Measurements from ENCODE around the gene SP140L.
"Not testable (repeated sequence)": the region's sequence is repeated elsewhere in the genome, so short reads cannot be mapped to it uniquely, and the experiment has no call there.

Gene SP140L

DNA sequence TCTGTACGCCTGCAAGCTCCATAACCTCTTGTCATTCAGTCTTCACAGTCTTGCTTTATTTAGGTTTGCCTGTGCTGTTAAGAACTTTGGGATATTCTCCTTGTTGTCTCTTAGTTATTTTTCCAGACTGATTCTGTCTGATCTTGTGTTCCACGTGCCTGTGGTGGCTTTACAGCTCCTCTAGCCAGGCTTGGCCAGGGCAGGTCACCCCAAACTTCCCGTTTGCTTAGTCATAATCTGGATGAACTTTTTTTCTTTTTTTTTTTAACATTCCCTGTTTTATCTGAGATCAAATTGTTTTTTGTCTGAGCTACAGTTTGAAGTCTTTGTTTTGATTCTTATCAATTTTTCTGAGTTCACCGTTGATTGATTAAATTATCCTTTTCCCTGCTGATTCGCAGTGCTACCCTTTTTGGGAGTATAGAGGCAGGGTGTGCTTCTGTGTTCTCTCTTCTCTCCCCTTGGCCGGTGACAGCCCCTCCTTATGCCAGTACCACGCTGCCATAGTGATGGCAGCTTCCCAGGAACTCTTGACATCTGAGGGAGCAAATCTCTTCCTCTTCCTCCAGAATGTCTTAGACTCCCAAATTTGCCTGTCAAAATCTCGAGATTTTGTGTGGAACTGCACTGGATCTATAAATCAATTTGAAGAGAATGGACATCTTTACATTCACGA, 91.5 kb downstream of the SP140L start:
- no peak for DNase-seq (ENCODE audit: low spot score)

DNA sequence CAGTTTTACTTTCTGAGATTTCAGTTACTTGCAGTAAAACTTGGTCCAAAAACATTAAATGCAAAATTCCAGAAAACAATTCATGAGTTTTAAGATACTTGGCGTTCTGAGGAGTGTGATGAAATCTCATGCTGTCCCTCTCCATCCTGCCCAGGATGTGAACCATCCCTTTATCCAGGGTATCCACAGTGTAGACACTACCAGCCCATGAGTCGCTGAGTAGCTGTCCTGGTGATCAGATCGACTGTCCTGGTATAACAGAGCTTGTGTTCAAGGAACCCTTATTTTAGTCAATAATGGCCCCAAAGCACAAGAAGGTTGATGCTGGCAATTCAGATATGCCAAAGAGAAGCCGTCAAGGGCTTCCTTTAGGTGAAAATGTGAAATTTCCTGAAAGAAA, 92.2 kb downstream of the SP140L start:
- DNase-seq (ENCODE audit: low spot score) = no peak

GRCh38 chr2:230422149-230422548, 95.2 kb downstream of the SP140L start:
- DNase-seq (ENCODE audit: low spot score) = no peak

DNA sequence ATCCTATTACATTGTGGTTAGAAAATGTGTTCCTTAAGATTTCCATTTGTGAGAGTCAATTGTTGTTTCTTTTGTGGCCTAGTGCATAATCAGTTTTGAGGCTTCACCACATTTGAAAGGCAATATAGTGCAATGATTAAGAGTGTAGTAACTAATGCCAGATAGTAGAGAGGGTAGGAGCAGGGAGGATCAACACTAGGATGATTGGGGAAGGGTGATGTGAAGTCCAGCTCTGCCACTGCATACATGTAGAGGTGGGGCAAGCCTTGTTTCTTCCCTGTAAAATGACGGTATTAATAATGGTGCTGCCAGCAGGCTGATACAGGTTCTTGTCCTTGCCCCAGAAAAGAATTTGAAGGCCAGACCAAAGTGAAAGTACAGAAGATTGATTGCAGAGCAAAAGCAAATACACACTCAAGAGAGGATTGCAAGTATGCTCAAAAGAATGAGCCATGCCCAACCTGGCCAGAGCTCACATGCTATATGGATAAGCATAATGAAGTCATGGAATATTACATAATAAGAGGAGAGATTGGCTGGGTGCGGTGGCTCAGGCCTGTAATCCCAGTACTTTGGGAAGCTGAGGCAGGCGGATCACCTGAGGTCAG, 97.0 kb downstream of the SP140L start:
- DNase-seq (ENCODE audit: low spot score) = no peak

DNA sequence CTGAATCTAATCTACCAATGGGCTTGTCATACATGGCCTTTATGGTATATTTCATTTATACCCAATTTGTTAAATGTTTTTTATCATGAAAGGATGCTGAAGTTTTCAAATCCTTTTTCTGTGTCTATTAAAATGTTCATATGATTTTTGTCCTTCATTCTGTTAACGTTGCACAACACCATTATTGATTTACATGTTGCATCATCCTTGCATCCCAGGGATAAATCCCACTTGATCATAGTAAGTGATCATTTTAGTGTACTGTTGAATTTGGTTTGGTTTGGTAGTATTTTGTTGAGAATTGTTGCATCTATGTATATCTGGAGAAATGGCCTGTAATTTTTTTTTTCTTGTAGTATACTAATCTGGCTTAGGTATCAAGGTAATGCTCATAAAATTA, 98.4 kb downstream of the SP140L start:
- no peak for DNase-seq (ENCODE audit: low spot score)

DNA sequence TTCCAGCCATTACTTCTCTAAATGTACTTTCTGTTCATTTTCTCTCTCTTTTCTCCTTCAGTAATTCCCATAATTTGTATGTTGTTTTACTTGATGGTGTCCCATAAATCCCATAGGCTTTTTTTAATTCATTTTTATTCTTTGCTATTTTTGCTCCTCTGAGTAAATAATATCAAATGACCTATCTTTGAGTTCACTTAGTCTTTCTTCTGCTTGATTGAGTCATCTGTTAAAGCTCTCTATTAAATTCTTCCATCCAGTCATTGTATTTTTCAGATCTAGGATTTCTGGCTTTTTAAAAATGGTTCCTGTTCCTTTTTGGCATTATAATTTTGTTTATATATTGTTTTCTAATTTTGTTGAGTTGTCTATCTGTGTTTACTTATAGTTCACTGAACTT, 102.5 kb downstream of the SP140L start:
- DNase-seq (ENCODE audit: low spot score) = no peak

DNA sequence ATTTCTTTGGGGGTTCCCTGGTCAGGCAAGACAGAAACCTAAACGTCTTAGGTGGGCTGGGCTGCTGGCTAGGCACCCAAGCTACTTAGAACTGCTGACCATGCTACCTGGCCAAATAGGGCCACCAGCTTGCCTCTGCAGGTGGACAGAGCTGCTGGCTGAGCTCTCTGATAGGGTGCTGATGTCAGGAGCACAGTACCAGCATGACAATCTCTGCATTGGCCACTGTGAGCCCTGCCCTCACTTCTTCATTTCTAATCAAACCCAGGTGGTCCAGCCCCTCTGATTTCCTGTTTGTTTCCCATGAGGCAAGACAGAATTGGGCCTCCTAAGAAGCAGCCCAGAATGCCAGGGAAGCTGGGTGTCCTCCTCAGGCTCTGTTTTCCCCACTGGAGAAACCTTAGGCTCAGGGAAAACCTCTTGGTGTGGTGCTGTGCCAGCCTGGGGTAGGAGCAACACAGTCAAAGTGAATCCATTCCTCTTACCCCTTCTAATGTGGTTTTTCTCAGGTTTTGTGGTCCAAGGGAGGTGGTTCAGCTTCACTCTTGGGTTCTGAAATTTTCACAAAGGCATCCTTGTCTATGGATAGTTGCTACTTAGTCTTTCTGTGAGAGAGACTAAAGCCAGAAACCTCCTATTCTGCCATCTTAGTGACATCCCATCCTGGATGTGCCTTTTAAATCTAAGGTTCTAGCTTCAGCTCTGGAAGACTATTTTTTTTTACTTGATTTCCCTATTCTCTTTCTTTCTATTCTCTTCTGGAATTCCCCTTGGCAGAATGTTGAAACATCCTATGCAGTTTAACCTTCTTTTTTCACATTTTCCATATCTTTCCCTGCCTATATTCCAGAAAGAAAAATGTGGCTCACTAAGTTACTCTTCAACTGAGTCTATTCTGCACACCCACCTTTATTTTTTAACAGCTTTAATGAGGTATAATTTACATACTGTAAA, 104.2 kb downstream of the SP140L start:
- no peak for DNase-seq (ENCODE audit: low spot score)

GRCh38 chr2:230434677-230435324, 107.8 kb downstream of the SP140L start:
- no peak for DNase-seq (ENCODE audit: low spot score)

GRCh38 chr2:230435431-230435830, 108.4 kb downstream of the SP140L start:
- no peak for DNase-seq (ENCODE audit: low spot score)

DNA sequence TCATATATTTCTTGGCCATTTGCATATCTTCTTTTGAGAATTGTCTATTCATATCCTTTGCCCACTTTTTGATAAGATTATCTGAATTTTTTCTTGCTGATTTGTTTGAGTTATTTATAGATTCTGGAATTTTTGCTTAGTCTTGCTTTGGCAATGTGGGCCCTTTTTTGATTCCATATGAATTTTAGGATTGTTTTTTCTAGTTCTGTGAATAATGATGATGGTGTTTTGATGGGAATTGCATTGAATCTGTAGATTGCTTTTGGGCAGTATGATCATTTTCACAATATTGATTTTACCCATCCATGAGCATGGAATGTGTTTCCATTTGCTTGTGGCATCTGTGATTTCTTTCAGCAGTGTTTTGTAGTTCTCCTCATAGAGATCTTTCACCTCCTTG, 112.1 kb downstream of the SP140L start:
- DNase-seq (ENCODE audit: low spot score) = not testable (repeated sequence)

DNA sequence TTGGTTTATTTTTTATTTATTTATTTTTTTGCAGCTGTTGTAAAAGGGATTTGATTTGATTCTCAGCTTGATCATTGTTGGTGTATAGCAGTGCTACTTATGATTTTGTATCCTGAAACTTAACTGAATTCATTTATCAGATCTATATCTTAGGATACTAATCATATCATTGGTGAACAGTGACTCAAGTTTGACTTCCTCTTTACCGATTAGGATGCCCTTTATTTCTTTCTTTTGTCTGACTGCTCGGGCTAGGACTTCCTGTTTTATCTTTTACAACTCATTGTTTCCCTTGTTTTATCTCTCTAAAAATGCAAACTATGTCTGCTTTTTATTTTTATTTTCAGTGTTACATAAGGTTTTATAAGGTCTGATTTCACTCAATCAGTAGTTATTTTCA, 112.6 kb downstream of the SP140L start:
- DNase-seq (ENCODE audit: low spot score) = peak; percentile 32

DNA sequence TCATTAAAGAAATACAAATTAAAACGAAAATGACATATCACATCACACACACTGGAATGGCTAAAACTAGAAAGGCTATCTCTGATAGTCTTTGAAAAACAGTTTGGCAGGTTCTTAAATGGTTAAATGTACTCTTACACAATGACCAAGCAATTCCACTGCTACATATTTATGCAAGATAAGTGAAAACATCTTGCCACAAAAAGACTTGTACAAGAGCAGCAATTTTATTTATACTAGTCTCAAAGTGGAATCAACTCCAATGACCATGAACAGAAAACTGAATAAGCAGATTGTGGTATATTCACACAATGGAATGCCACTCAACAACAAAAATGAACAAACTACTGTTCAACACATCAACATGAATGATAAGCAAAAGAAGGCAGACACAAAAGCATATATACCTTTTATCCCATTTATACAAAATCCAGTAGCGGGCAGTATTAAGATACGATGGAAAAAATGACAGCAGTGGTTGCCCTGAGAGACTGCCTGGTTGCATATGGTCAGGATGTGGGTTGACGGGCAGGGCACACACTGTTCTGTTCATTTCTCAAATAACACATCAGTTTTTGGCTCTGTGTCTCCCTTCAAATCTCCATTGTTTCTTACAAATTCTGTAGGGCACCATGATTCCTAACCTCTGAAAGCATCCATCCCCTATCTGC, 114.4 kb downstream of the SP140L start:
- DNase-seq (ENCODE audit: low spot score) = no peak

- no peak for DNase-seq (ENCODE audit: low spot score)
Observed at GRCh38 chr2:230443541-230443940, 116.5 kb downstream of the SP140L start.

DNA sequence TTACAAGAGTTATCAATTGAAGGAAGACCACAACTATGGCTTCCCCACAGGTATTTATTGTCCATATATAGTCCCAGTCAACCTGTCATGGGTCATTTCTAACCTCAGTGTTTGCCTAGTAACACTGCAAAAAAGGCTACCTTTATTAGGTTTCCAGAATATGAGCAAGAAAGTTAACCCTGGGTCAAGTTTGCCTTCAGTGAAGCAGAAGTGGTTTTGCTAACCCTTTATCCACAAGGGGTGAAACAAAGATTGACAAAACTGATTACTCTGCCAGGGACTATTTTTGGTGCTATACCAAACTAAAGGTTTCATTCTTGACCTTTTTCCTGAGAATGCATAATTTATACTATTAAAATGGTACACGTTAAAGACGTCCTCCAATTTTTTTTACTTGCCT, 117.8 kb downstream of the SP140L start:
- no peak for DNase-seq (ENCODE audit: low spot score)

GRCh38 chr2:230447036-230447435, 120.0 kb downstream of the SP140L start:
- no peak for DNase-seq (ENCODE audit: low spot score)

- DNase-seq (ENCODE audit: low spot score) = peak; percentile 54
Observed at GRCh38 chr2:230447455-230448451, 120.8 kb downstream of the SP140L start.

GRCh38 chr2:230449901-230450467, 123.0 kb downstream of the SP140L start:
- DNase-seq (ENCODE audit: low spot score) = no peak

- no peak for DNase-seq (ENCODE audit: low spot score)
Observed at GRCh38 chr2:230453006-230453405, 126.0 kb downstream of the SP140L start.
